KMS-11 (cell line): Measurements from ENCODE around the gene TIE1.

Experiments
- H2AFZ ChIP-seq: fragments of 200-600 bp; sonication (generic); 2 replicates; pipeline ENCODE4 v1.6.1; 2016; ENCODE audit warnings: antibody characterized with exemption, mixed run types, low read depth
- H3K27ac ChIP-seq: fragments of 200-600 bp; sonication (generic); 2 replicates; pipeline ENCODE4 v1.6.1; 2016; ENCODE audit warnings: mild to moderate bottlenecking, mixed run types
- H3K27me3 ChIP-seq: fragments of 200-600 bp; sonication (generic); 2 replicates; pipeline ENCODE4 v1.6.1; 2017; ENCODE audit warnings: mild to moderate bottlenecking, low read depth, mixed run types, moderate library complexity; ENCODE audit not compliant: insufficient read depth
- H3K36me3 ChIP-seq: fragments of 200-600 bp; sonication (generic); 2 replicates; pipeline ENCODE4 v1.6.1; 2017; ENCODE audit warnings: mild to moderate bottlenecking, mixed run types; ENCODE audit not compliant: insufficient read depth
- H3K4me1 ChIP-seq: fragments of 200-600 bp; sonication (generic); 2 replicates; pipeline ENCODE4 v1.6.1; 2016; ENCODE audit warnings: mild to moderate bottlenecking, low read depth, mixed run types; ENCODE audit not compliant: poor library complexity, severe bottlenecking
- H3K4me2 ChIP-seq: fragments of 200-600 bp; sonication (generic); 2 replicates; pipeline ENCODE4 v1.7.0; 2016; ENCODE audit warnings: mild to moderate bottlenecking, mixed run types
- H3K4me3 ChIP-seq: fragments of 200-600 bp; sonication (generic); IDR thresholded peaks from 2 replicates; pipeline ENCODE4 v1.6.1; 2017; ENCODE audit warnings: low read depth, low read length, mixed read lengths; ENCODE audit not compliant: insufficient read depth
- H3K79me2 ChIP-seq: fragments of 200-600 bp; sonication (generic); 2 replicates; pipeline ENCODE4 v1.6.1; 2016; ENCODE audit warnings: low read depth, mixed run types; ENCODE audit not compliant: insufficient read depth
- H3K9ac ChIP-seq: fragments of 200-600 bp; sonication (generic); 2 replicates; pipeline ENCODE4 v1.6.1; 2016; ENCODE audit warnings: mild to moderate bottlenecking, mixed run types
- H4K20me1 ChIP-seq: fragments of 200-600 bp; sonication (generic); 2 replicates; pipeline ENCODE4 v1.6.1; 2016; ENCODE audit warnings: mild to moderate bottlenecking, mixed run types; ENCODE audit not compliant: insufficient read depth
- TF ChIP-seq, protein P1 (sequence below): fragments of 200-600 bp; sonication (generic); conservative IDR thresholded peaks from 2 replicates; pipeline ENCODE4 v1.6.1; 2017; ENCODE audit warnings: low read depth, mild to moderate bottlenecking, antibody characterized with exemption, low read length, moderate library complexity, mixed read lengths

TIE1 gene

DNA sequence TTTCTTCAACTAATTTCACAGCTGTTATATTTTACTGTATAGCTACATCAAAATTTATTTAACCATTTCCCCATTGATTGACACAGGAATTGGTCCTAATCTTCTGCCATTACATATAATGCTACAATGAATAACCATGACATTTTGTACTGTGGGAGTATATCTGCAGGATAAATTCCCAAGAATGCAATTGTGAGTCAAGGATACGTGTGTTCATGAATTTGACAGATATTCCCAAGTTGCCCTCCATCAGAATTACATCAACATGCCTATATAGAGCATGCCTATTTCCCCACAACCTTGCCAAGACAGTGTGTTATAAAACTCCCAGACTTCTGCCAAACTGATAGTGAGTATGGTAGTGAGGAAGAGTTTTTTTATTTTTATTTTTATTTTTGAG is 2.7 kb upstream of the TIE1 start:
- no peaks in the 10 kb centered on the region for H3K36me3 ChIP-seq
- TF ChIP-seq, protein P1, sequence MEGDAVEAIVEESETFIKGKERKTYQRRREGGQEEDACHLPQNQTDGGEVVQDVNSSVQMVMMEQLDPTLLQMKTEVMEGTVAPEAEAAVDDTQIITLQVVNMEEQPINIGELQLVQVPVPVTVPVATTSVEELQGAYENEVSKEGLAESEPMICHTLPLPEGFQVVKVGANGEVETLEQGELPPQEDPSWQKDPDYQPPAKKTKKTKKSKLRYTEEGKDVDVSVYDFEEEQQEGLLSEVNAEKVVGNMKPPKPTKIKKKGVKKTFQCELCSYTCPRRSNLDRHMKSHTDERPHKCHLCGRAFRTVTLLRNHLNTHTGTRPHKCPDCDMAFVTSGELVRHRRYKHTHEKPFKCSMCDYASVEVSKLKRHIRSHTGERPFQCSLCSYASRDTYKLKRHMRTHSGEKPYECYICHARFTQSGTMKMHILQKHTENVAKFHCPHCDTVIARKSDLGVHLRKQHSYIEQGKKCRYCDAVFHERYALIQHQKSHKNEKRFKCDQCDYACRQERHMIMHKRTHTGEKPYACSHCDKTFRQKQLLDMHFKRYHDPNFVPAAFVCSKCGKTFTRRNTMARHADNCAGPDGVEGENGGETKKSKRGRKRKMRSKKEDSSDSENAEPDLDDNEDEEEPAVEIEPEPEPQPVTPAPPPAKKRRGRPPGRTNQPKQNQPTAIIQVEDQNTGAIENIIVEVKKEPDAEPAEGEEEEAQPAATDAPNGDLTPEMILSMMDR, result no peak
- H3K4me1 ChIP-seq, result peaks cover 23% of the 10 kb centered on the region
- no peak overlapping the region for H3K9ac ChIP-seq
- no peak overlapping the region for H3K4me2 ChIP-seq
- H3K27me3 ChIP-seq, result no peaks in the 10 kb centered on the region
- H3K4me3 ChIP-seq, result no peak overlapping the region
- H4K20me1 ChIP-seq, result no peaks in the 10 kb centered on the region
- no peaks in the 10 kb centered on the region for H3K79me2 ChIP-seq
- no peak overlapping the region for H2AFZ ChIP-seq
- no peak overlapping the region for H3K27ac ChIP-seq

DNA sequence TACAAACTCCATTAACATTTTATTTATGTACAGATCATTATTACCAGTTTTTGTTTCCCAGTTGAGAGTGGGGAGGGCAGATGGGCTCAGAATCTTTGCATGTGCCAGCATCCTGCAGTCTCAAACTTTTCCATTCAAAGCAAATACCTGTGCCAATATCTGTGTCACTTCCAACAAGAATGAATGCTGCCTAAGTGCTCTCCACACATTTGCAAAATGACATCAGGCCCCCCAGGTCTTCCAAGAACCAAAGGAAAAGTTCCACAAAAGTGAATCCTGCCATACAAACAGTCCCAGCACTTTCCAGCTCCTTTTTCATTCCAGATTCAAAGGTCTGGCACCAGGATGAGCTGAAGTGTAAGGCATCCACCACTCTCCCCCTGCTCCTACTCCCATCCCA is 1.7 kb upstream of the TIE1 start:
- Histone ChIP-seq H2AFZ (no peak overlapping the region), H3K27me3 (no peaks in the 10 kb centered on the region), H3K4me1 (peaks cover 23% of the 10 kb centered on the region), H3K4me3 (no peak overlapping the region), H3K27ac (no peak overlapping the region), H3K79me2 (no peaks in the 10 kb centered on the region), H3K36me3 (no peaks in the 10 kb centered on the region), H4K20me1 (no peaks in the 10 kb centered on the region), H3K9ac (no peak overlapping the region), H3K4me2 (no peak overlapping the region)
- TF ChIP-seq, protein P1, result no peak

DNA sequence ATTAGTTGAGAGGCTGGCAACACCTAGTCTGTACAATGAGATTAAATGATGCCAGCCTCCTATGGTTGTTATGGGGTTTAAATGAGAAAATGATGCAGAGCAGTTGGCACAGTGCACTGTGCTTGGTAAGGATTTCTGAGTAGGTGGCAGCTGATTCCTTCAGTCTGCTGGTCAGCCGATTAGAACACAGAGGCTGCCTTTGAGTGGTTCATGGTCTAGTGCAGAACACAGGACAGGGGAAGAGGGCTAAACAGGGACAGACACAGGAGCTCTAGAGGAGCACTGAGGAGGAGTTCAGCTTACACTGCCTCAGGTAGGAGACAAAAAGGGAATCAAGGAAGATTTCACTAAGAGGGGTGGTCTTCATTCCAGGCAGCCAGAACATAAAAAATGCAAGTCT is 1.4 kb downstream of the TIE1 start:
- H3K27ac ChIP-seq, result no peak overlapping the region
- H3K4me2 ChIP-seq, result no peak overlapping the region
- no peaks in the 10 kb centered on the region for H3K36me3 ChIP-seq
- TF ChIP-seq, protein P1, result no peak
- H2AFZ ChIP-seq, result no peak overlapping the region
- H4K20me1 ChIP-seq, result no peaks in the 10 kb centered on the region
- no peaks in the 10 kb centered on the region for H3K27me3 ChIP-seq
- H3K9ac ChIP-seq, result no peak overlapping the region
- no peak overlapping the region for H3K4me3 ChIP-seq
- H3K4me1 ChIP-seq, result no peaks in the 10 kb centered on the region
- H3K79me2 ChIP-seq, result no peaks in the 10 kb centered on the region

DNA sequence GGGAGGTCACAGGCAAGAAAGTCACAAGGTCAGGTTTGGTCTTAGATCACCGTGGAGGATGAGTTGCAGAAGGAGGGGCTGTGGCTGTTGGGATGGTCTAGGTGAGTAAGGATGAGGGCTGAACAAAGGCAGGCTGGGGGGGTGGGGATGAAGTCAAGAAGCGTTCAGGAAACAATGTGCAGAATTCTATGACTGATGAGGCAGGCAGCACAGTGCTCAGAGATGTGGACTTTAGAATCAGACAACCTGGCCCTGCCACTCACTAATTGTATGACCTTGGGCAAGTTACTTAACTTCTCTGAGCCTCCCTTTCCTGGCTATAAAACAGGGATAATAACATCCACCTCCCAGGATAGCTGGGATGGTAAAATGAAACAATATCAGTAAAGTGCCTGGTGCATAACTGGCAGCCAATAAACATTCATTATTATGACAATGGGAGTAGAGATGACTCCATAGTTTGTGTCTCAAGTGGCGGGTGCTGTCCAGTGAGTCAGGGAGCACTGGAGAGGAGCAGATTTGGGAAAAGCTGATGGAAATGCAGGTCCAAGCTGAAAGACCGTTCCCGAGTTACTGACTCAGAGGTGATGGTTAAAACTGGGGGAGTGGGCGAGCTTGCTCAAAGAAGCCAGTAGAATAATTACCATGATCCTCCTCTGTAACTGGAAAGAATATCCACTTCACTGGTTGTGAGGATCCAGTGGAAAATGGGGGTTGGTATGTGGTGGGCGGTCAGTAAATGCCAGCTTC is 2.1 kb downstream of the TIE1 start:
- Histone ChIP-seq H3K4me2 (no peak overlapping the region), H3K79me2 (no peaks in the 10 kb centered on the region), H2AFZ (no peak overlapping the region), H3K27ac (no peak overlapping the region), H3K4me1 (no peaks in the 10 kb centered on the region), H3K36me3 (no peaks in the 10 kb centered on the region), H3K4me3 (no peak overlapping the region), H3K27me3 (no peaks in the 10 kb centered on the region; the same call in 1 of the 2 replicates), H4K20me1 (no peaks in the 10 kb centered on the region), H3K9ac (no peak overlapping the region)
- TF ChIP-seq, protein P1, result no peak
